Stimulated activated CD4-positive, alpha-beta T cell treated with anti-CD3 and anti-CD28 coated beads, Interleukin-15, amount 100 ng/mL, for 1 hour (primary cell): Measurements from ENCODE around the gene ABCA3.

ENCODE experiments used
- DNase-seq, 2 donors: peaks; one replicate each; pipeline ENCODE4 v3.0.0-alpha.2; 2020; ENCODE audit warnings: low read depth in 1 of 2, low spot score in 1 of 2

Gene ABCA3

GRCh38 chr16:2235695-2236336 is 104.7 kb downstream of the ABCA3 start:
- no peak for DNase-seq

- no peak for DNase-seq
Observed at GRCh38 chr16:2235234-2235651, 105.3 kb downstream of the ABCA3 start.

- DNase-seq: no peak
Observed at GRCh38 chr16:2234813-2235170, 105.7 kb downstream of the ABCA3 start.

GRCh38 chr16:2233872-2234812 is 106.4 kb downstream of the ABCA3 start:
- DNase-seq: no peak

- no peak for DNase-seq
Observed at GRCh38 chr16:2233046-2233775, 107.3 kb downstream of the ABCA3 start.

- DNase-seq: no peak
Observed at GRCh38 chr16:2232094-2232990, 108.2 kb downstream of the ABCA3 start.

- no peak for DNase-seq
Observed at GRCh38 chr16:2231016-2231931, 109.3 kb downstream of the ABCA3 start.

- DNase-seq: no peak
Observed at GRCh38 chr16:2230376-2230775, 110.2 kb downstream of the ABCA3 start.

GRCh38 chr16:2229632-2230250 is 110.8 kb downstream of the ABCA3 start:
- DNase-seq: no peak

GRCh38 chr16:2229091-2229490 is 111.4 kb downstream of the ABCA3 start:
- no peak for DNase-seq

GRCh38 chr16:2228161-2228824 is 112.2 kb downstream of the ABCA3 start:
- no peak for DNase-seq

GRCh38 chr16:2226918-2227317 is 113.6 kb downstream of the ABCA3 start:
- no peak for DNase-seq

- DNase-seq: no peak
Observed at GRCh38 chr16:2226245-2226793, 114.2 kb downstream of the ABCA3 start.
